ENCODE measurements around the gene LLGL2.
"Not testable (repeated sequence)": the region's sequence is repeated elsewhere in the genome, so short reads cannot be mapped to it uniquely, and the experiment has no call there.

The LLGL2 gene

DNA sequence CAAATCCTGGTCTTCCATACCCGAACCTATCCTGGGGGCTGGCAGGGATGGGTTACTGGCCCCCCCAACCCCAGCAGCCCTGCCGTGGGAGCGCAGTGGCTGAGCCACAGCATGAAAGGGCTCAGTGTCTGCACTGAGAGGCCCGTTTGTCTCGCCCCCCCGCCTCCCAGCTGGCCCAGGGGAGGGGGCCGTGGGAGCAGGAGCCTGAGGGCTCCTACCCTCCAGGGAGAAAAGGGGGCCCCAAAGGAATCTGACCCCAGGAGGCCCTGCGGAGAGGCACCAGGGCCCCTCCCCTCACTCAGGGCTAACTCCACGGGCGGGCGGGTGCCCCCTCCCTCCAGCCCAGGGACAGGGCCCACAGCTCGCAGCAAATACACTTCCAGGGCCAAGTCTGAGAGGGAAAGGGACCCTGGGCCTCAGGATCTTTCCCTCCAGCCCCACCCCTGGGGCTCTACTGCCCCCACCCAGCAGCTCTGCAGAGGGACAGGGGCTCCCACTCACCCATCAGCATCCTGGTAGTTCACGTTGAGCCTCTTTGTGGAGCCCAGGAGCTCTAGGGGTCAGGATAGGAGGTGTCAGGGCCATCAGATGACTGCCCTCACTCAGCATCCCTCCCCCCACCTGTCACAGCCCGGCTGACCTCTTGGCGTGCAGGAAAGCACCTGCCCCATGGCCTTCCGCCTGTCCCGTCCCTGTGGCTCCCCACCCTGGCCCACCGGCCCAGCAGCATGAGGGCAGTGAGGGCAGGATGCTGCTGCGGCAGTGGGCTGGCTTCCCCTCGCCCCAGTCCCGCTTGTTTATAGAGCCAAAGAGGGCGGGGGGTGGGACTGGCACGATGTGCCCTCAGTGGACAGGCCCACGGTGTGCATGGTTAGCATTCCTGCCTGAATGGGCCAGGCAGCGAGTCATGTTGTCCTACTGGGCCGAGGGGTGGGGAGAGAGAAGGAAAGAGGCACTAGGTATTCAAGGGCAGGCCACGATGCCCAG, 17.5 kb upstream of the LLGL2 start:
- no peak for DNase-seq (ENCODE audit: low read depth)

DNA sequence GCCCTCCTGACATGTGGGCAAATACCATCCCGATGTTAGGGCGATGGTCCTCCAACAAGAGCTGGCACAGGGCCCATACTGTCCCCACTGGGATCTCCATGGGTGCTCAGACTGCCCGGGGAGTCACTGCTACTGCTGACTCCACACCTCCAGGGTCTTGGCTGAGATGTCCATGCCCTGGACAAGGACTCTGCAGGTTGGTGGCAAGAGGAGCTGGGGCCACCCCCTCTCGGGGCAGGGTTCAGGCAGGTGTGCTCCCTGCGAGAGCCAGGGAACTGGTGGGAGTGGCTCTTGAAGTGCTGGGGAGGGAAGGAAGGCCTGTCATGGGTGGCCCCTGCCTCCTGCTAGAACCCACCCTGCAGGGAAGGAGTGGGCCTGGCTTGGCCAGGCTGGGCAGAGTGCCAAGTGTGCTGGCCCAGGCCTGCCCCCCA, 16.6 kb upstream of the LLGL2 start:
- DNase-seq (ENCODE audit: low read depth), result no peak

DNA sequence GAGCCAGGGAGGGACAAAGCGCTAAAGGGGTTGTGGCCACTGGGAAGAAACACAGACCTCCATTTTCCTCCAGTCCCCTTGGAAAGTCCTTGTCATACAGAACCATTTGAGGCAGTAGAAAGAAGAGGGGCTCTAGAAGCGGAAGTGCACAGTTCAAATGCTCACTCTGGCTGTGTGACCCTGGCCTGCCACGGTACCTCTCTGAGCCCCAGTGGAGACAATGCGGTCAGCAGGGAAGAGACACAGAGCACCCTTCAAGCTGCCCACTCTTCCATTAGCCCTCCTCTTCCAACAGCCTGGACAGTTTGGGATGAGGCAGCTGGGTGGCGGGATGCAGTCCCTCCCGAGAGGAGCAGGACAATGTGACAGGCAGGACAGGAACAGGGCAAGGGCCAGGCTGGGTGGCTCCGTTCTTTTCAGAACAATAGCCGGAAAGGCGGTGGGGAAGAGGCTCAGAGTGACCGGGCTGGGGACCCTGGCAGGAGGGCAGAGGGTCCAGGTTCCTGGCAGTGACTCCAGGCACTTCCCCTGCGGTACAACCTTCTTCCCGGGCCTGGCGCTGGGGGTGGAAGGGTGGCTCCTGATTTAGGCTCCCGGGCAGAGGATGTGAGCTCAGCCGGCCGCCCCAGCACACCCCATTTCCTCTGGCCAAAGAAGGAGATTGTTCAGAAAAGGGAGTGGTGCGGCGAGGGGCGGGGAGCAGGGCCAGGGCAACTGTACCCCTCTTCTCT, 15.8 kb upstream of the LLGL2 start:
- no peak for DNase-seq (ENCODE audit: low read depth)

DNA sequence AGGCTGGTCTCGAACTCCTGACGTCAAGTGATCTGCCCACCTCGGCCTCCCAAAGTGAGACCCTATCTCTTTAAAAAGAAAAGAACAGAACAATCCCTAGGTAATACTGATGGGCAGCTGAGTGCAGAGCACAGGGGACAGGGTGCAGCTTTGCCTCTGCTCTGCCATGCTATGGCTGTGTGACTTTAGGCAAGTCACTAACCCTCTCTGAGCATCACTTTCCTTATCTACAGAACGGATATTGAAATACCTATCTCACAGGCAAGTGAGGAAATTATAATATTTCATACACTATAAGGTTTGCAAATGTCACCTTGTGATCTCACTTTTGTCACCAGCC, 14.3 kb upstream of the LLGL2 start:
- no peak for DNase-seq (ENCODE audit: low read depth)

DNA sequence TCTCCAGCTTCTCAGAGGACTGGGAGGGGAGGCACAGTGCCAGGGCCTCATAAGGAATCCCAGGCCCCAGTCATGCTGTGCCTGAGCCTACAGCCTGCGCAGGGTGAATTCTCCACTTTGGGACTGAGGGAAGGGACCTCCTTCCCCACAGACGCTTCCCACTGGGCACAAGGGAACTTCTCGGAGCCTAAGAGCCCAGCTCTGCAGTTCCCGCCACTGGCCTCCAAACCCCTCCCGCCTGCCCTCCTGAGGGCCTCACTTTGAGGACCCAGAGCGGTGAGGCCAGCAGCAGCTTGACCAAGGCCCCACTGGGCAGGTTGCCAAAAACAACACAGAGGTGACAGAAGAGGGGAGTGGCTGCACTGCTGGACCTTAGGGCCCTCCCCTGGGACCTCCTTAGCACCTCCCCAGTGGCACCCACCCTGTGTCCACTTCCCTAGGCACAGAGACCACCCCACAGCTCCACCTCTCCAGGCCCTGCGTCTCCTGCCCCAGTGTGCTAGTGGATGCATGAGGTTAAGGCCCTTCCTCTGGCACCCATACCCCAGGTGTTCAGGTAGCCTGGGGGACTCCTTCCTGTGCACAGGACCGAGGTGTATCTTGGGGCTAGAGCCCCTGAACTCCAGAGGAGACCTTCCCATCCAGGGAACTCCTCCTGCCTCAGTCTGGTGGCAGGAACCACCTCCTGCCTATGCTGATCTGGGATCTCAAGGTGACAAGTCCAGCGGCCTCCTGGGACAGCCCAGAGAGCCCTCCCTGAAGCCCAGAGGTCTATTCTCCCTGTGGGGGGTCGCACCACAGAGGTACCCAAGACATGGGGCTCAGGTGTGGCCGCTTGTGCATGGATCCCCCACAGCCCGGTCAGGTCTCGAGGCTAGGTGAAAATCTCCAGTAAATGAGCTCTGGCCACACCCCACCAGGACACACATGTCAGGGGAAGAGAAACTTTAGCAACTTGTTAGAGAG, 13.6 kb upstream of the LLGL2 start:
- DNase-seq (ENCODE audit: low read depth), result no peak

DNA sequence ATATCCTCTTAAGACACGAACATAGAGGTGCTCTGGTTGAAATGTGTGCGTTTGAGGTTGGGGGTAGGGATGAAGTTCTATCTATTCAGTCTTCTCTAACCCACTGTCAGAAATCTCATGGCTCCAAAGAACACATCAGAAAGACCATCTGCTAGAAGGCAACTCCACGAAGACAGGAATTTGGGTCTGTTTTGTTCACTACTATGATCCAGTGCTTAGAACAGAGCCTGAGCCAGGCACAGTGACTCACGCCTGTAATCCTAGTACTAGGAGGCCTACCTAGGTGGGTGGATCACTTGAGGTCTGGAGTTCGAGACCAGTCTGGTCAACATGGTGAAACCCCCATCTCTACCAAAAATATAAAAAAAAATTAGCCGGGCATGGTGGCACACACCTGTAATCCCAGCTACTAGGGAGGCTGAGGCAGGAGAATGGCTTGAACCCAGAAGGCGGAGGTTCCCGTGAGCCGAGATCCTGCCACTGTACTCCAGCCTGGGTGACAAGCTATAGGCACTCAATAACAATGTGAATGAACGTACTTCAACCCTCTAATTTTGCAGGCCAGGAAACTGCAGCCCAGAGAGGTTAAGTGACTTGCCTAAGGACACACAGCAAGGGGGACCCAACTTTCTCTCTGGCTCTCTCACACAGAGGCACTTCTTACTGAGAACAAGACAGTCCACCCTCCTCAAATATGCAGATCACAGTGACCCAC, 12.4 kb upstream of the LLGL2 start:
- DNase-seq (ENCODE audit: low read depth), result peak; percentile 63

DNA sequence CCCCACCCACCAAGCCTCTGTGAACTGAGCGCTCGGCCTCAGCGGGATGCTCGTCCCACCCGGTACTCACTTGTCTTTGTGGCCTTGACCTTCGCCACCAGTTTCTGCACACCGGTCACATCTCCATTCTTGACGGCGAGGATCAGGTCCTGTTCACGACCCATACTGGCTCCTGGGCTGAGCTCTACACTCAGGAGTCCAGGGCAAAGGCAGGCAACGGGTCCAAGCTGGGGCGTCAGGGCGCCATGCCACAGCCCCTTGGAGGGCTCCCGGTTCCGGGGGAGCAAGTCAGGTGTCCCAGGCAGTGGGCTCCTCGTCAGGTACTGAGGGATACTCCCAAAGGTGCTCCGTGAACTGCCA, 11.9 kb upstream of the LLGL2 start:
- no peak for DNase-seq (ENCODE audit: low read depth)

DNA sequence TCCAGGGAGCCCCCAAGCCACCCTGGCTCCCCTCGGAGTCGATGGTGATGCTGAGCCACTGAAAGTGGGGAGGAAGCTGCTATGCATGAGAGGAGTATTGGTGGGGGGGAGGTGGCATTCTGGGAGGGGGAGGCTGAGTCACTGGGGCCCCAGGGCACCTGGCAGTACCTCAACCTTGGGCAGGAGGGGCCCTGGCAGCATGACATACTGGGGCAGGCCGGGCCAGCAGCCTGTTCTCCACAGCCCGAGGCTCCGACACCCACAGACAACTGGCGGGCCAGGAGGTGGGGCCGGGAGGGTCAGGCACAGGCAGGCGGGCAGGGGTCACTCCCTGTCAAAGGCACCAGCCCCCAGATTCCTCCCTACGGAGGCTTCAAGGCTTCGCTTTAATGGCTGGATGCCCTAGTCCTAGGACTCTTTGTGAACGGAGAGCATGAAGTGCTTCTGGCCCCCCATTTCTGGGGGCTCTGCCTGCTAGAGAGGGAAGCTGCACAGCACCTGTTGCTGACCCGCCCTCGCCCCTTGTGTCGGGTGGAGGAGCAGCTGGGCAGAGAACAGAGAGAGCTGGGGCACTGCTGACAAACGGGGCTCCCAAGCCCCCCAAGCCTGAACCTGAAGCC, 11.1 kb upstream of the LLGL2 start:
- DNase-seq (ENCODE audit: low read depth), result no peak

DNA sequence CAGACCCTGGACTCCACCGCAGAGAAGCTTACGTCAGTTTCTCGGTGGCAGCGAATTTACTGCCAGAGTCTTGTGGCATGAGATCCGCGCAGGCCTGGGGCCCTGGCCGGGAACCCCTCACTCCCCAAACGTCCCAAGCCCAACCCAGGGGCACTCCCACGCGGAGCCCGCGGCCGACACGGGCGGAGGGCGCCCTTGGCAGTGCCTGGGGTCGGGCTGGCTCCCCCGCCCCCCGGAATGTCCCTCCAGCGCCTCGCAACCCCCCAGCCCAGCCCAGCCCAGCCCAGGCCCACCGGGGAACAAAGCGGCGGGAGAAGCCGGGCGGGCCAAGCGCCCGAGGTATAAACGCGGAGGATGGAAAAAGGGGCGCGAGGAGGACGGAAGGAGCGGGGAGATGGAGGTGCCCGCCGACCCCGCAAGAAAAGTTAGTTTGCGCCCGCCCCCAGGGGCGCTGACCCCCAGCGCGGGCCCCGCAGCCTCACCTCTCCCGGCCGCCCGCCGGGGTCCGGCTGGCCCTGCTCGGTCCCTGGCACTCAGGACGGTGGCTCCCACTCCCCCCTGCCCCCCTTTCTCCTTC, 10.5 kb upstream of the LLGL2 start:
- DNase-seq (ENCODE audit: low read depth), result no peak

DNA sequence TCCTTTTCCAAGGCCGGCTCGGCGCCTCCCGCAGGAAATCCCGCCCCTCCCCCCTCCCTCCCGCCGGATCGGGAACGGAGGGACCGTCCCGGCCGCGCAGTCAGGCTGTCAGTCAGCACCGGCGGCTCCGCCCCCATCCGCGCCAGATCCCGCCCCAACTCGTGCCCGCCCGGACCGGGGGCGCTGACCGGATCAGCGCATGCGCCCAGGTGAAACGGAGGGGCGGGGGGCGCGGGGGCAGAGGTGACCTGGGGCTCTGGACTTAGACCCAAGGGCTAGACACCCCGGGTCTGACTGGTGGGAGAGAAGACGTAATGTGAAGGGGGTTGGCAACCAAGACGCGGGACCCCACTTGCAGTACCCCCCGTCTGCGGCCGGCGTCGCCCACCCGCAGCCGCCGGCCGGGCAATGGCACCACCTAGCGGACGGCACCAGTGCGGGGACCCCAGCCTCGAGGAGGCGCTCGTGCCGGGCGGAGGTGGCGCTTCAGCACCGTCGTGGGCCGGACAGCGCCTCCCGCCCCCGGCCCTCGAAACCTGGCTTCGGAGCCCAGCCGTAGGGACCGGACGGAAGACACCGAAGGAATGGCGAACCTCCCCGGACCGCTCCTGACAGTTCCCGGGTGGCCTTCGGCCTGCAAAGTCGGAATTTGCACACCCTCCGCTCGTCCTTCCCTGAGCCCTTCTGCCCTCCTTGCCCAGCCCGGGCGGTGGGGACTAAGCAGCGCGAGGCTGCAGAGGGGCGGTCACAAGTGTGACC, 9.8 kb upstream of the LLGL2 start, which contains the start of gene CASKIN2:
TSS of gene CASKIN2 (minus strand) at position 42 of the 759 bp plus-strand sequence. CDS start 1,733 bp downstream, outside the sequence.
- peak; percentile 83 for DNase-seq (ENCODE audit: low read depth)

DNA sequence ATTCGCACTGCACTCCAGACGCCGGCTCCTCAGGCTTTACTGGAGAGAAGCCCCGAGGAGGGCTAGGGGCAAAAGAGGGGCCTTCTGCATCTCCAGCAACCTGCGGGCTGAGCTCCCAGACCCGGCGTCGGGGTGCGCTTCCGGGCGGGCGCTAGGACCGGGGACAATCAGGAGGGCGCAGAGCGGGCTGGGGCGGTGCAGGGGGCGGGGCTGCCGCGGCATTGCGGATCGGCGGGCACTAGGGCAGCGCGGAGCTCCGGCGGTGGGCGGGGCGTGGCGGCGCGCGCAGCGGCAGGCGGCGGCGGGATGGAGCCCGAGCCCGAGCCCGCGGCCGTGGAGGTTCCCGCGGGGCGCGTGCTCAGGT, 9.3 kb upstream of the LLGL2 start, which contains the start of gene TSEN54:
TSS of gene TSEN54 (plus strand) at position 274 of the 364 bp plus-strand sequence. CDS start at position 307, 33 bp downstream.
- DNase-seq (ENCODE audit: low read depth), result peak; percentile 83

DNA sequence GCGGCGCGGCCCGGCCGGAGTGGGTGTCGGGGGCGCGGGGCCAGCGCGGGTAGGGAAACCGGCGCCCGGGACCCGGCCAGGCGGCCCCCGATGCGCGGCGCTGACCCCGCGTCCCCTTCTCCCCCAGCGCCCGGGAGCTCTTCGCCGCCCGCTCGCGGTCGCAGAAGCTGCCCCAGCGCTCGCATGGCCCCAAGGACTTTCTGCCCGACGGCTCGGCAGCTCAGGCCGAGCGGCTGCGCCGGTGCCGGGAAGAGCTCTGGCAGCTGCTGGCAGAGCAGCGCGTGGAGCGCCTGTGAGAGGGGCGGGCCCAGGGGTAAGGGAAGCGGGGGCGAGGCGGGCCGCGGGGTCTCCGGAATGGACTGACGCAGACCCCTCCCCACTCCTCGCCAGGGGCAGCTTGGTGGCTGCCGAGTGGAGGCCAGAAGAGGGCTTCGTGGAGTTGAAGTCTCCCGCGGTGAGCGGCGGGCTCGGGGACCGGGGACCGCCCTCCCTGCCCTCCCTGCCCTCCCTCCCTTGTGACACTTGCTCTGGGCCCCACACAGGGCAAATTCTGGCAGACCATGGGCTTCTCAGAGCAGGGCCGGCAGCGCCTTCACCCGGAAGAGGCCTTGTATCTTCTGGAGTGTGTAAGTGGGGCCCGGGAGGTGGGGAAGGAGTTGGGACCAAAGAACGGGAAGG, 8.7 kb upstream of the LLGL2 start:
- DNase-seq (ENCODE audit: low read depth), result no peak

DNA sequence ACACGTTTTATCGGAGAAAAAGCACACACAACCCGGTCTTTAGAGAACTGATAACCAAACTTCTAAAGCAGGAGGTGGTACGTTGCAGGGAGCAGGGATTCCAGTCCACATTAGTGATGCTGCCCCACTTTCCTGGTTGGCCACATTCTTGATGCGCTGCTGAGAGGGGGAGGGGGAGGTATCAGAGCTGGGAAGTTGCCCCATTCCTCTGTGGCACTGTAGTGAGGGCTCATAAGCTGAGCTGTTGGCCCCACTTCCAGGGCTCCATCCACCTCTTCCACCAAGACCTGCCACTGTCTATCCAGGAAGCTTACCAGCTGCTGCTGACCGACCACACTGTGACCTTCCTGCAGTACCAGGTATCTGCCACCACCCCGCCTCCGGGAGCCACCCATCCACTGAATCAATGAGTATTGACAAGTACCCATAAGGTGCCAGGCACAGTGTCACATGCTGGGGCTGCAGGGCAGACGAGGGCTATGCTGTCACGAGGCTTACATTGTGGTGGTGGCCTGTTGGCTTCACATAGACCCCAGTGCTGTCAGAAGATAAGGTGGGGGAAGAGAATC, 8.1 kb upstream of the LLGL2 start:
- DNase-seq (ENCODE audit: low read depth), result no peak

DNA sequence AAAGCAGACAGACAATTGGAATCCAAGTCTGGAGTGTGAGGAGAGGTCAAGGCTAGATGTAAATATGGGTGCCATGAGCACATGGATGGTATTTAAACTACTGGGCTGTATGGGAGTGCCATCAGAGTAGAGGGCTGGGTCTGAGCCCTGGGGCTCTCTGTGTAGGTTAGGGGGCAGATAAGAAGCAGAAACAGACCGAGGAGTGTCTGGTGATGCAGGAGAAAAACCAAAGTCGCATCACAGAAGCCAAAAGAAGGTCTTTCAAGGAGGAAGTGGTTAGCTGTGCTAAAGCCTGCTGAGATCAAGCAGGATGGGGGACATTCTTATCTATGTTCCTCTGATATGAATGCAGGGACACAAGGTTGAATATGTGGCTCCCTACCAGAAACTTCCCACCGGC, 7.3 kb upstream of the LLGL2 start:
- DNase-seq (ENCODE audit: low read depth), result no peak

DNA sequence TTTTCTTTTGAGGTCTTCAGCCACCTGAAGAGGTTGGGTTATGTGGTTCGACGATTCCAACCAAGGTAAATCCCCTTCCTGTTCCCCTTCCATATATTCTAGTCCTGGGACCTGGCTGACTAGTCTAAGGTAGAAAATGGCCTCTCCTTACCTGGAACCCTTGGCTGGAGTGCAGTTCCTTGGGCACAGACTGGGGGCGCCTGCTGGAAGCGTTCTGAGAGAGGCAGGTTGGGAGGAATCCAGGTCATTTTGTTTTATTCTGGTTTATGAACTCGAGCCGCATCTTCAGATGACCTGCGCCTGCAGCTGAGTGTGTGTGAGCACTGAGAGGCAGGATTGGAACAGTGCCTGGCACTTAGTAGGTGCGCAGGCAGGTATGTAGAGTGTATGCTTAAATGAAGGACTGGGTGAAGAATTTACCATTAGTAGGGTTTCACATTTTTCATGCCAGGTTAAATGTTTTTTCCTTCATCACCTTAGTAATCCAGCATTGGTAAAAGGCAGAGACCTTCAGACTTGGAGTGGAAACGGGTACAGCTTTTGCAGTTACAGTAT, 6.4 kb upstream of the LLGL2 start:
- DNase-seq (ENCODE audit: low read depth), result no peak

DNA sequence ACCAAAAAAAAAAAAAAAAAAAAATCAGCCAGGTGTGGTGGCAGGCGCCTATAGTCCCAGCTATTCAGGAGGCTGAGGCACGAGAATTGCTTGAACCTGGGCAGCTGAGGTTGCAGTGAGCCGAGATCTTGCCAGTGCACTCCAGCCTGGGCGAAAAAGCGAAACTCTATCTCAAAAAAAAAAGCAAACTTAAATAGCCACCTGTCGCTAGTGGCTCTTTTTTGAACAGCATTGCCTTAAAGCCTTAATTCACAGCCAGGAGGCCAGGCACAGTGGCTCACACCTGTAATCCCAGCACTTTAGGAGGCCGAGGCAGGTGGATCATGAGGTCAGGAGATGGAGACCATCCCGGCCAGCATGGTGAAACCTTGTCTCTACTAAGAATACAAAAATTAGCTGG, 5.1 kb upstream of the LLGL2 start:
- not testable (repeated sequence) for DNase-seq (ENCODE audit: low read depth)

DNA sequence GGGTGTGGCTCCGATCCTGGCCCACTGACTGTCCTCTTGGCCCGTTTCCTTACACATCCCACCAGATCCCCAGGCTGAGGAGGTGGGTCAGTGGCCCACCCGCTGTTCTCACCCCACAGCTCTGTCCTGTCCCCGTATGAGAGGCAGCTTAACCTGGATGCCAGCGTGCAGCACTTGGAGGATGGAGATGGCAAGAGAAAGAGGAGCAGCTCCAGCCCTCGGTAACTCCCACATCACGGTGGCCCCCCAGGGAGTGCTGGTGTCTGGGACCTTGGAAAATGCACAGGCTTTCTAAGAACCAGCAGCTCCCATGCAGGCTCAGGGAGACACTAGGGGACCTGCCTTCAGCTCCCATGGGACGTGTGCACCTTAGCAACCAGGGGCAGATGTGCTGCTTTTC, 4.2 kb upstream of the LLGL2 start:
- no peak for DNase-seq (ENCODE audit: low read depth)

DNA sequence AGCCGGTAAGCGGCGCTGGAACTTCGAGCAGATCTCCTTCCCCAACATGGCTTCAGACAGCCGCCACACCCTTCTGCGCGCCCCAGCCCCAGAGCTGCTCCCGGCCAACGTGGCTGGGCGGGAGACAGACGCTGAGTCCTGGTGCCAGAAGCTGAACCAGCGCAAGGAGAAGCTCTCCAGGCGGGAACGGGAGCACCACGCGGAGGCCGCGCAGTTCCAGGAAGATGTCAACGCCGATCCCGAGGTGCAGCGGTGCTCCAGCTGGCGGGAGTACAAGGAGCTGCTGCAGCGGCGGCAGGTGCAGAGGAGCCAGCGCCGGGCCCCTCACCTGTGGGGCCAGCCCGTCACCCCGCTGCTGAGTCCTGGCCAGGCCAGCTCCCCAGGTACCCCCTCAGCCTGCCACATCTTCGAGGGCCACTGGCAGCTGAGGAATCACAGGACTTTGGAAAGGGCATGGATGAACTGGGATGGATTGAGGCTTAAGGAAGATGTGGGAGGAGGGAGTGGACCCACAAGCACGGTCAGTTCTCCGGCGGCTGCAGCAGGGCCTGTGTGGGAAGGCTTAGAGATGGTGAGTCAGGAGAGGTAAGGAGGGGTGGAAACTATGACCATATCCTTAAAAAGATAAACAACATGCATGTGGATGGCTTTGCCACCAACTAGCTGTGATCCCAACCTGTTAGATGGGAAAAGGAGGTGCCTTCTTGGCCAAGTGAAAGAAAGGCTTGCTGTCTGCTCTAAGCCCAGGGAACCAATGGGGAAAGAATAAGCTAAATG, 3.4 kb upstream of the LLGL2 start:
- peak; percentile 81 for DNase-seq (ENCODE audit: low read depth)

Measured in amniotic epithelial cell (primary cell).